Endothelial cell of umbilical vein (primary cell): ENCODE data around the gene PTRHD1. TPM values are rescaled to one million over a fixed set of nuclear protein-coding genes. Genes with fewer than 3 reads are reported as not detected.

Experiments used
- BruUV-seq: library from RNA; stranded (reverse); fragments of 400-500 nt; replicated peaks from 2 replicates; lab custom pipeline; 2021; lab: Mats Ljungman, UMichigan
- CTCF ChIA-PET: fragments of 300-600, 350-600 bp; sonication (Branson Sonifier 250); formaldehyde crosslinking; loops from one replicate; lab custom pipeline; 2021; ENCODE audit warnings: antibody characterized with exemption, inconsistent platforms; lab: Charles Lee
- POLR2A ChIA-PET: fragments of 300-600, 350-600 bp; sonication (Branson Sonifier 250); formaldehyde crosslinking; loops from one replicate; lab custom pipeline; 2021; ENCODE audit warnings: antibody characterized with exemption, inconsistent platforms; lab: Charles Lee
- DNase-seq: peaks from one replicate; pipeline ENCODE4 v3.0.0-alpha.2; 2011; ENCODE audit warnings: low read depth, low spot score
- FAIRE-seq: peaks from 2 replicates; lab custom pipeline; 2011; peaks lifted over from hg19 to GRCh38; lab: Jason Lieb, UNC
- H2AFZ ChIP-seq: 2 replicates; pipeline ENCODE4 v1.6.0; 2012; ENCODE audit warnings: low read depth, low read length, control low read depth, inconsistent platforms
- H3K27ac ChIP-seq: 2 replicates; pipeline ENCODE4 v1.5.1; 2011; ENCODE audit warnings: low read depth, mild to moderate bottlenecking, control low read depth, low read length, moderate library complexity; ENCODE audit not compliant: insufficient read depth
- H3K27me3 ChIP-seq, 2 experiments: 2 replicates each; pipeline versions ENCODE4 v1.6.0 to v1.6.1; 2011; ENCODE audit warnings: low read length in 2 of 2, mixed read lengths in 1 of 2; ENCODE audit not compliant: control insufficient read depth in 2 of 2, insufficient read depth in 2 of 2
- H3K36me3 ChIP-seq, 2 experiments: 2 replicates in 1 of 2; 3 replicates in 1 of 2; pipeline ENCODE4 v1.5.1; 2011; ENCODE audit warnings: low read length in 2 of 2, mild to moderate bottlenecking in 1 of 2, moderate library complexity in 1 of 2; ENCODE audit not compliant: control insufficient read depth in 2 of 2, insufficient read depth in 2 of 2; ENCODE audit errors: extremely low read depth in 1 of 2
- H3K4me1 ChIP-seq: 3 replicates; pipeline ENCODE4 v1.5.1; 2011; ENCODE audit warnings: mild to moderate bottlenecking, low read length; ENCODE audit not compliant: control insufficient read depth, insufficient read depth; ENCODE audit errors: extremely low read depth
- H3K4me2 ChIP-seq: 2 replicates; pipeline ENCODE4 v1.6.1; 2011; ENCODE audit warnings: low read length, control low read depth, mixed read lengths; ENCODE audit not compliant: insufficient read depth
- H3K4me3 ChIP-seq, 3 experiments: fragments of 200-600 bp in 1 of 3; sonication (generic), shearing (Covaris generic) in 1 of 3; replicated peaks in 1 of 3; 2 replicates each; pipeline ENCODE4 v1.5.1; 2011 to 2016; ENCODE audit warnings: control low read depth in 3 of 3, low read length in 3 of 3, mild to moderate bottlenecking in 2 of 3, inconsistent platforms in 1 of 3, low read depth in 1 of 3, moderate library complexity in 1 of 3; ENCODE audit not compliant: insufficient read depth in 1 of 3
- H3K79me2 ChIP-seq: 2 replicates; pipeline ENCODE4 v1.6.0; 2012; ENCODE audit warnings: low read length, inconsistent platforms; ENCODE audit not compliant: control insufficient read depth, insufficient read depth
- H3K9ac ChIP-seq: replicated peaks from 2 replicates; pipeline ENCODE3; 2011; ENCODE audit warnings: low read length, control low read depth; ENCODE audit not compliant: insufficient read depth; ENCODE audit errors: extremely low read depth
- H3K9me1 ChIP-seq: replicated peaks from 3 replicates; pipeline ENCODE4 v1.6.0; 2011; ENCODE audit warnings: mild to moderate bottlenecking, low read length; ENCODE audit not compliant: control insufficient read depth, insufficient read depth; ENCODE audit errors: extremely low read depth
- H3K9me3 ChIP-seq: replicated peaks from 2 replicates; pipeline ENCODE4 v1.5.1; 2012; ENCODE audit warnings: low read length, inconsistent platforms; ENCODE audit not compliant: control insufficient read depth, insufficient read depth
- H4K20me1 ChIP-seq: replicated peaks from 2 replicates; pipeline ENCODE3; 2011; ENCODE audit warnings: mild to moderate bottlenecking, low read length; ENCODE audit not compliant: control insufficient read depth, insufficient read depth; ENCODE audit errors: extremely low read depth
- FOS ChIP-seq: IDR thresholded peaks from 2 replicates; pipeline ENCODE4 v1.6.1; 2011; ENCODE audit warnings: mild to moderate bottlenecking, low read length, moderate library complexity, borderline replicate concordance; ENCODE audit not compliant: insufficient read depth
- POLR2AphosphoS5 ChIP-seq: IDR thresholded peaks from 2 replicates; pipeline ENCODE4 v1.6.1; 2012; ENCODE audit warnings: low read depth, mild to moderate bottlenecking, control low read depth, low read length, moderate library complexity; ENCODE audit not compliant: insufficient read depth
- dilution Hi-C: fragments of 300-500 bp; cut with MboI; formaldehyde crosslinking; loops from one replicate; pipeline ENCODE4 v1.15.0; 2019; ENCODE audit warnings: low sequenced_read_pairs; ENCODE audit not compliant: extremely low pct_ligation_motif_present
- intact Hi-C: fragments of 100-400 bp; cut with micrococcal nuclease; formaldehyde crosslinking; loops from one replicate; pipeline ENCODE4 v1.10.0; 2022
- polyA plus RNA-seq, 4 experiments: library from polyadenylated mRNA; depleted of rRNA in 3 of 4; stranded (reverse) in 3 of 4; unstranded in 1 of 4; fragments of >200 nt; gene quantifications; 2 replicates each; pipeline versions ENCODE4 v1.2.1 to v1.2.3, GENCODE V29; 2011 to 2012; ENCODE audit warnings: missing spikeins in 1 of 4
- total RNA-seq: library from RNA; stranded (reverse); gene quantifications from 2 replicates; pipeline ENCODE4 v1.2.3, GENCODE V29; 2021

Gene PTRHD1
- total and polyA plus RNA-seq, 2 donors (not counting 3 experiments of a cell fraction or from before 2014, with no cell fraction given), result 41.1 to 68.8 TPM

DNA sequence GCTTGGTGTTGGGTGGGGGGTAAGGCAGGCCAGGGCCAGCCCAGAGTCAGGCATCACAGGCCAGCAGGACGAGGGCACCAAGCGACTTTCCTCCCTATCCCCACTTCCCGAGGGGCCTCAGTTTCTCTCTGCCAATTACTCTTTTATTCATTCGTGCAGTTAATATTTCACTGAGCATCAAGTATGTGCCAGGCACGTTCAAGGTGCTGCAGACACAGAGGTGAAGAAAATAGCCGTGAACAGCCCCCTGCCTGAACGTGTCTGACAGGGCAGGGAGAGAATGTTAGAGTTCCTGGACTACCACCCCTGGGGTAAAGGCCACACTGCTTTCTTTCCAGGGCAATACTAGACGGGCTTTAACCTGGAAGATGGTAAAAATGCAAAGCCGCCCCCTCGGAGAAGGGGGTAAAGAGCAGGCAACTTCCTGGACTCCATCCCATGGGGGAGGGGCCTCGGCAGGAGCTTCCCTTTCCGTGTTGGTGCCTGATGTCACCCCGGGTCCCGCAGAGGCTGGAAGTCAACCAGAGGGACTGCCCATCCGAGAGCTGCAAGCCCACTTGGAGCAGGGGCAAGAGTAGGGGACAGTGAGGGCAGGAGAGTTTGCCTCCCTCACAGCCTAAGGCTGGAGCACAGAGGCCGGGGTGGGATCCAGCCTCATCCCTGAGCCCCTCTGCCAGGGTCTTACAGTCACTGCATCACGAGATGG, 47.1 kb upstream of the PTRHD1 start:
- H3K4me3 ChIP-seq, result no peak overlapping the region
- no peaks in the 10 kb centered on the region for H3K4me1 ChIP-seq
- DNase-seq (no peak), FAIRE-seq (no peak)
- POLR2A ChIA-PET, result no interaction called here
- no peak overlapping the region for H3K4me2 ChIP-seq
- dilution Hi-C loops (no loop called here), intact Hi-C loops (no loop called here)
- H3K36me3 ChIP-seq, result peaks cover 0 to 3% of the 10 kb centered on the region in 2 experiments
- no peak overlapping the region for H3K27ac ChIP-seq
- no peaks in the 10 kb centered on the region for H4K20me1 ChIP-seq
- CTCF ChIA-PET, result no interaction called here
- no TSS peak for BruUV-seq
- H2AFZ ChIP-seq, result no peak overlapping the region
- no peaks in the 10 kb centered on the region for H3K9me1 ChIP-seq
- no peaks in the 10 kb centered on the region for H3K9me3 ChIP-seq
- H3K79me2 ChIP-seq, result no peaks in the 10 kb centered on the region
- H3K9ac ChIP-seq, result no peak overlapping the region
- no peaks in the 10 kb centered on the region for H3K27me3 ChIP-seq
- no peak for TF ChIP-seq FOS

DNA sequence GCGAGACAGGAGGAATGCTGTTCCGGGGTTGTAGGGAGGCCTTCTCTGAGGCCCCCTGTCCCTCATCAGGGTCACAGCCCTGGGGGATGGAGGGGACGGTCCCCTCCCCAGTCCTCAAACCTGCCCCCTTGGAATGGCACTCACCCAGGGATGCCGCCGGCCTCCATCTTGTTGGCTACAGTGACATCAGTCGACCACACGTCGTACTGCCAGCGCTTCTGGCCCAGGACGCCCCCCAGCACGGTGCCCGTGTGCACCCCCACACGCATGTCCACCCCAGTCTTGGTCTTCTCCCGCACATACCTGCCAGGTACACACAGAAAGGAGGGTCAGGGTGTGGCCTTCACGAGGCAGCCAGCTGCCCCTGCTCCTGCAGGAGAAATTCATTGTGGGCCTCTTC, 46.5 kb upstream of the PTRHD1 start:
- DNase-seq (no peak), FAIRE-seq (no peak)
- H3K79me2 ChIP-seq, result no peaks in the 10 kb centered on the region
- no peak overlapping the region for H3K4me2 ChIP-seq
- no peak for TF ChIP-seq FOS
- no peak for TF ChIP-seq POLR2AphosphoS5
- dilution Hi-C loops (no loop called here), intact Hi-C loops (no loop called here)
- H3K36me3 ChIP-seq, result peaks cover 0 to 3% of the 10 kb centered on the region in 2 experiments
- BruUV-seq, result no TSS peak
- no peak overlapping the region for H2AFZ ChIP-seq
- no peaks in the 10 kb centered on the region for H3K4me1 ChIP-seq
- no peaks in the 10 kb centered on the region for H3K27me3 ChIP-seq
- no peaks in the 10 kb centered on the region for H4K20me1 ChIP-seq
- no peaks in the 10 kb centered on the region for H3K9me1 ChIP-seq
- POLR2A ChIA-PET, result no interaction called here
- H3K9ac ChIP-seq, result no peak overlapping the region
- H3K4me3 ChIP-seq, result no peak overlapping the region
- H3K27ac ChIP-seq, result no peak overlapping the region
- no peaks in the 10 kb centered on the region for H3K9me3 ChIP-seq
- CTCF ChIA-PET, result interaction anchor here (0.7 to 1.0 kb wide), 2 partner anchors 12 to 22 kb away, joined by 3 read pairs; no protein-coding TSS in a partner anchor
